ENCODE measurements around the gene SPATA6L. TPM values are rescaled to one million over a fixed set of nuclear protein-coding genes. Genes with fewer than 3 reads are reported as not detected.

Gene SPATA6L, protein sequence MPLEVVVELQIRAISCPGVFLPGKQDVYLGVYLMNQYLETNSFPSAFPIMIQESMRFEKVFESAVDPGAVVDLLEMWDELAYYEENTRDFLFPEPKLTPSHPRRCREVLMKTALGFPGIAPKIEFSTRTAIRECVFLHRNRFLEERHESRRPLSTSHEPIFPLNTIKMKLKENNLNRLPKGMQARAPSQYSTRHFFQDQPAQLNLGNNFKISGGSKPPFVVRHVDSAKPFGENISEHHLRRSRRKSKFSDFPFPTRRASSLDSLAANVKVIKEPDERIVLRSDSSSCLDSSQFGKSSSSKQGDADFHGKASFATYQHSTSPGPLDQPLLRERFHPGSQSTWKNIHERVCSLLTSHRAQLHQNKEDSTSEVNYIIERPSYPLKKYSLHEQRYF
- total RNA-seq = 0.28 and 0.43 TPM in 2 replicates

DNA sequence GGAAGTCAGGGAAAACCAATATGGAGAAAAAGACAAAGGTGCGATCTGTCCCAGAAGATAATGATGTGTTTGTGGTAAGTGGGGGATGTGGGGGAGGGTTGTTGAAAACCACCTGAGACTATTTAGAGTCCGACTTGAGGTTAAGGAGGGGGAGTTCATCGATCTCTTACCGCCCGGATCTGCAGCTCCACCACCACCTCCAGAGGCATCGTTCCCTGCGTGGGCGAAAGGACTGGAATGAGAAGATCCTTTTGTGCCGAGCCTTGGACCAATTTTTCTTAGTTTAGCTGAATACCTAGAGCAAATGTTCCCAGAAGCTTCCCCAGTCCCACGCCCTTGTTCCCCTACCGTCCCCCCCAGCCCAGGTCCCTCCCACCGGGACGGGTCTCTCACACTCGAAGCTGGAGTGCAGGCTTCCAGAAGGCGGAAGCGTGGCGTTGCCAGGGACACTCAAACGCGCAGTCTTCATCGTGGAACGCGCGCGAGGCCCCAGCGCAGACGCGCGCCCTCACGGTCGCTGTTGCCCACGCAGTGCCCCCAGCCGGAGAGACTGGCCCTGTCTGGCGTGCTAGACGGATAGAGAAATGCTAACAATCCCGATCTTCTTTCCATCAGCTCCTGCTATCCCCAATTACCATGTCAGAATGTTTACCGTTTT lies at the start of gene SPATA6L:
Gene SPATA6L (minus strand): TSS at position 439 of the 658 bp plus-strand sequence. CDS start 230 bp downstream, at position 209.

DNA sequence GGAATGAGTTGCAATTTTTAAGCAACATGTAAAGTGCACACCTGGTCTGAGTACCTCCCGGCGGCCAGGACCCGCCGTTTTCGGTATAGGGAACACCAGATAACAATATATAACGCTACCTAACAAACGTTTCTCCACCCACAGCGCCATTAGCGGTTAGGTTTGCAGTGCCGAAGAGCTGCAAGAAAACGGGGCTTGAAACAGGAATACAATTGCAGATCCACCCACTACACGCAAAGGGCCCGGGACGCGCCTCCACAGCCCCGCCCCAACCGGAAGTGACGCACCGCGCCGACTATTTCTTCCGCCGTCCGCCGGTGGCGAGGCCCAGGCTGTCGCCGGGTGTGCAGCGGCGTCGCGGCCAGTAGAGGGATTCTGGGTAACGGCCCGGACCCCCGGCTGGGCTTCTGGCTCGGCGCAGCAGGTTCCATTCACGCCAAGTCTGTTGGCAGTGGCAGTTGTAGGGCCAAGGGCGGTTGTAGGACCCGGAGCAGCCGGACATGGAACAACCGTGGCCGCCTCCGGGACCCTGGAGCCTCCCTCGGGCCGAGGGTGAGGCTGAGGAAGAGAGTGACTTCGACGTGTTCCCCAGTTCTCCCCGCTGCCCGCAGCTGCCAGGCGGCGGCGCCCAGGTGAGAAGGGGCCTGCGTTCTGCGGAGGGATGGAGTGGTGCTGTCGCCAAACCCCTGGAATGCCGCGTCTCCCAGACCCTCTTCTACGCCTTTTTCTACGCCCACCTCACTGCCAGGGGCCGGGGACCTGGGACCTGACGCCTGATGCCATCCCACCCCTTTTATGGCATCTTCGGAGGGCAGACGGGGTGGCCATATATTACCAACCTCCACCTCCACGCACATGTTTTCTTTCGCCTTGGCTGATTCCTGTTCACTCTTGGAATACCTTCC lies 13.2 kb upstream of the SPATA6L start, which contains the start of gene CDC37L1:
Gene CDC37L1 (plus strand): TSS at position 302 of the 905 bp plus-strand sequence. CDS start 199 bp downstream, at position 501.

DNA sequence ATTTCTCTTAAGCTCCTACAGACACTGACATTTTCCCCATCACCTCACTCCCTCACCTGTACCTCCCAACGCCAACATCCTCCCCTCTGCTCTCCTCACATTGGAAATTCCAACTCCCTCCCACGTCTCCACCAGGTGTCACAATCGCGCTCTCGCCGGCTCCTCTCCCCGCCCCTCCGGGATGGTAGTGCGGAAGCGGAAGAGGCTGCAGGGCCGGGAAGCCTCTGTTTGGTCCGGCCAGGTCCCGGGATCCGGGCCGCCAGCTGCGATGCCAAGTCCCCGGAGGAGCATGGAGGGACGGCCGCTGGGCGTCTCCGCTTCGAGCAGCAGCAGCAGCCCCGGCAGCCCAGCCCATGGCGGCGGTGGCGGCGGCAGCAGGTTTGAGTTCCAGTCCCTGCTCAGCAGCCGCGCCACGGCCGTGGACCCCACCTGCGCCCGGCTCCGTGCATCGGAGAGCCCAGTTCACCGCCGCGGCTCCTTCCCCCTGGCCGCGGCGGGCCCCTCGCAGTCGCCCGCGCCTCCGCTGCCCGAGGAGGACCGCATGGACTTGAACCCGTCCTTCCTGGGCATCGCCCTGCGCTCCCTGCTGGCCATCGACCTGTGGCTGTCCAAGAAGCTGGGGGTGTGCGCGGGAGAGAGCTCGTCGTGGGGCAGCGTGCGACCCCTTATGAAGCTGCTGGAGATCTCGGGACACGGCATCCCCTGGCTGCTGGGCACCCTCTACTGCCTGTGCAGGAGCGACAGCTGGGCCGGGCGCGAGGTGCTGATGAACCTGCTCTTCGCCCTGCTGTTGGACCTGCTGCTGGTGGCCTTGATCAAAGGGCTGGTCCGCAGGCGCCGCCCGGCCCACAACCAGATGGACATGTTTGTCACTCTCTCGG lies 3.9 kb downstream of the SPATA6L start, which contains the start of gene PLPP6:
Gene PLPP6 (plus strand): TSS at position 187 of the 881 bp plus-strand sequence. CDS start 82 bp downstream, at position 269.

Other genes starting within 250 kb of the SPATA6L start
- gene SLC1A1, start 176.0 kb downstream of the SPATA6L start, total RNA-seq = 36.4 and 44.4 TPM in 2 replicates
- 5.5 and 7.0 TPM in 2 replicates for gene PLPP6, start 4.2 kb downstream of the SPATA6L start, total RNA-seq
- gene CDC37L1, start 13.1 kb upstream of the SPATA6L start, total RNA-seq = 15.8 and 19.2 TPM in 2 replicates
- gene AK3, start 74.7 kb upstream of the SPATA6L start, total RNA-seq = 73.1 and 92.2 TPM in 2 replicates
- gene RCL1, start 126.5 kb upstream of the SPATA6L start, total RNA-seq = 9.1 and 9.4 TPM in 2 replicates